Activated naive CD4-positive, alpha-beta T cell treated with Interleukin-2 at 50 U/mL for 16 hours (primary cell): ENCODE data around the gene C1orf35.

Source experiments
- DNase-seq: peaks from one replicate; pipeline ENCODE4 v3.0.0-alpha.2; 2020

The C1orf35 gene

GRCh38 chr1:228062812-228063211 lies 40.3 kb downstream of the C1orf35 start:
- DNase-seq, result no peak

GRCh38 chr1:228062085-228062791 lies 40.9 kb downstream of the C1orf35 start:
- no peak for DNase-seq

GRCh38 chr1:228061411-228062084 lies 41.6 kb downstream of the C1orf35 start:
- no peak for DNase-seq

GRCh38 chr1:228060458-228061190 lies 42.5 kb downstream of the C1orf35 start:
- no peak for DNase-seq

- DNase-seq, result peak; percentile 71
Measured at GRCh38 chr1:228059634-228060457, 43.3 kb downstream of the C1orf35 start.

- peak; percentile 45 for DNase-seq
Measured at GRCh38 chr1:228058949-228059633, 44.0 kb downstream of the C1orf35 start.

- DNase-seq, result no peak
Measured at GRCh38 chr1:228058172-228058948, 44.8 kb downstream of the C1orf35 start.
